ENCODE results near the gene LRRC8C. TPM values are rescaled to one million over a fixed set of nuclear protein-coding genes. Genes with fewer than 3 reads are reported as not detected.

The LRRC8C gene
- total RNA-seq, 1 donor from 2014 or later: 8.4 TPM

GRCh38 chr1:89736937-89737733 lies 104.2 kb downstream of the LRRC8C start:
- no peak for DNase-seq

DNA sequence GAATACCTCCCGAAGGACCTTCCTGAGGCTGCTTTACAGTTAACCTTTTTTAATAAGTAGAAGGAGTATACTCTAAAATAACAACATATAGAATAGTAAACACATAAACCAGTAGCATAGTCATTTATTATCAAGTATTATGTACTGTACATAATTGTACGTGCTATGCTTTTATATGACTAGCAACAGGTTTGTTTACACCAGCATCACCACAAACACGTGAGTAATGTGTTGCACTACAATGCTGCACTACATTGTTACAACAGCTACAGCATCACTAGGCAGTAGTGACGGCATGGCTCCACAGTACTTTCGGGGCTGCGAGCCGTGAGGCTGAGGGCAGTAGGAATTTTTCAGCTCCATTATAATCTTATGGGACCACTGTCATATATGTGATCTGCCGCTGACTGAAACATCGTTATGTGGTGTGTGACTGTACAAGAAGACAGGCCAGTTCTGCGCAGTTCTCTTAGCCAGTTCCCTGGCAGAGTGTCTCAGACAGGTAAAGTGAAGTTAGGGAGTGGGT lies 105.1 kb downstream of the LRRC8C start:
- no peak for DNase-seq

DNA sequence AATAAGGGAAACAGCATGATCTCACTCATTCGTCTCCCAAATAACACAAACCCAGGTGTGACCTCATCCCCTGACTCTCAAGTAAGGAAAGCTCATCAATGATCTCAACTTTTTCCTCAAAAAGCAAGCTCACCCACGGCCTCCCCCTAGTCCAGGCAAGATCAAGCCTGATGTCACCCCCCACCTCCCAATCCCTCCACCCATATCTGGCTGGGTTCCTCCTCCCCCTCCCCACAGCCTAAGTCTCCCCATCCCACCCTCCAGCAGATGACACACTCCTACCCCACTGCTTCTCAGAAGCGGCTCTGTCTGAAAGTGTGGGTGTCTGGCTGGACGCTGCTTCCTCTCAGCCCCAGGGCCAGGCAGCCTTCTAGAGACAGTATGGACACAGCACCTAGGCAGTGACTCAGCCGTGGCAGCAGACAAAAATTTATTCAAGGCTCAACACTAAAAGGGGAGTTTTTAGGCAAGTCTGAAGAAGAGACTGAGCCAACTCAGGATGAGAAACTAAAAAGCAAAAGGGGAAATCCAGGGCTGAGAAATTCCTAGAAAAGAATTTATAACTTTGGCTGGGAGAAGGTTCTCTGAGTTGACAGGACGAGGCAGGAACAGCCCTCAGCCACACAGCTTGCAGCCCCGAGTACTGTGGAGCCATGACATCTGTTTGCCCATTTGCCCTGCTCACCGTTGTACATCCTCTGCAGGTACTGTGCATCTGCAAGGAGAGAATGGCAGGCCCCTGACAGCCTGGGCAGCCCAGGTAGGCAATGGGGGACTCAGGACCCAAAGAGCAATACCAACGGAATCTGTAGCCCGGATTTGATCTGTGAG lies 106.3 kb downstream of the LRRC8C start:
- no peak for DNase-seq

DNA sequence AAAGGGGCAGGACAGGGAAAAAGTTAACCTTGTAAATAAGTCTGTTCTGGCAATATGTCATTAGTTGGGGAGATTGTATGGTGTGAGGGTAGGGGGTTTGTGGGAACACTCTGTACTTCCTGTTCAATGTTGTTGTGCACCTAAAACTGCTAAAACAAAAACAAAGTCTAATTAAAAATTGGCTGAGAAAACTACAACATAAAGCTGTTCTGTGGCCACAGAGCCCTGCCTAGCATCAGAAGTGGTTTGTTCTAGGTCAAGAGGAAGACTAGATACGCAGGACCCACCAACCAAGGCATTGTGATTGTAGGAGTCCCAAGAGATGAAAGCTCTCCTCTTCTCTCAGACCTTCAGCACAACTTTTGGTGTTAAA lies 106.9 kb downstream of the LRRC8C start:
- DNase-seq: no peak

- no peak for DNase-seq
Observed at GRCh38 chr1:89743788-89744187, 110.9 kb downstream of the LRRC8C start.

DNA sequence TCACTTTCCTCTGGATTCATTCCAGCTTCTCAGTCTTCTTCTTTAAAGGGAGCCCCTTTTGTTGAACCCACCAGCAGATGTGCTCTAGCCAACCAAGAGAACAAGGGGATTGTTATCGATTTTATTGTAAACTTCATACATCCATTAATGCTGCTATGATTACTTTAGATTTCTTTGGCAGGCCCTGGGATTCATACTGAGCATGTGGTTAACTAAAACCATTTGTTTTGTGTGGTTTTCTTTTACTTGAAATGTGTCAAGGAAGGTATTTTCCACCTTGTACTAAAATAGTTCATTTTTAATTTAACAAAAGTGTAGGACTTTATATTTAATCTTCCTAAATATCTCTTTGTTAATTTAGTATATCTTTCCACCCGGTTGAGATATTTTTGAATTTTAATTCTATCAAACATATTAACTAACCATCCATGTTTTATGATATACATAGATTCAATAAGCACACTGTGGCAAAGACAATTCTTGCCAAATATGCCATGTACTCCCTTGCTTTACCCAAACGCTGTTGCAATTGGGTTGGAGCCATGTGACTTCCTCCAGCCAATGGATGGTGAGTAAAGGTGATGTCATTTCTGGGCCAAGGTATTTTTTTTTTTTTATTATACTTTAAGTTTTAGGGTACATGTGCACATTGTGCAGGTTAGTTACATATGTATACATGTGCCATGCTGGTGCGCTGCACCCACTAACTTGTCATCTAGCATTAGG lies 113.7 kb downstream of the LRRC8C start:
- DNase-seq: no peak

- no peak for DNase-seq
Observed at GRCh38 chr1:89753761-89754160, 120.8 kb downstream of the LRRC8C start.

GRCh38 chr1:89754518-89754917 lies 121.6 kb downstream of the LRRC8C start:
- DNase-seq: no peak

- no peak for DNase-seq
Observed at GRCh38 chr1:89755591-89755990, 122.7 kb downstream of the LRRC8C start.

GRCh38 chr1:89757532-89757931 lies 124.6 kb downstream of the LRRC8C start:
- DNase-seq: no peak

GRCh38 chr1:89758156-89758555 lies 125.2 kb downstream of the LRRC8C start:
- no peak for DNase-seq

GRCh38 chr1:89759036-89759435 lies 126.1 kb downstream of the LRRC8C start:
- no peak for DNase-seq

DNA sequence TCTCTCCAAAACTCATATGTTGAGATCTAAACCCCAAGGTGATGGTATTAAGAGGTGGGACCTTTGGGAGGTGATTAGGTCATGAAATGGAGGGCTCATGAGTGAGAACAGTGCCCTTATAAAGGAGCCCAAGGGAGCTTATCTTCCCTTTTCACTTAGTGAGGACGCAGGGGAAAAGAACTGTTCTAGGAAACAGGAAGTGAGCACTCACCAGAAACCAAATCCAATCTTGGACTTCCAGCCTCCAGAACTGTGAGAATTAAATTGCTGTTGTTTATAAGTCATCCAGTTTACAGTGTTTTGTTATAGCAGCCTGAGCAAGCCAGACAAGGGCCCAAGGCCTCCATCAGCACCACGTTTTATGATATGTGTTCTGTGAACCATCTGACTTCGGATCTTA lies 127.6 kb downstream of the LRRC8C start:
- DNase-seq: no peak

DNA sequence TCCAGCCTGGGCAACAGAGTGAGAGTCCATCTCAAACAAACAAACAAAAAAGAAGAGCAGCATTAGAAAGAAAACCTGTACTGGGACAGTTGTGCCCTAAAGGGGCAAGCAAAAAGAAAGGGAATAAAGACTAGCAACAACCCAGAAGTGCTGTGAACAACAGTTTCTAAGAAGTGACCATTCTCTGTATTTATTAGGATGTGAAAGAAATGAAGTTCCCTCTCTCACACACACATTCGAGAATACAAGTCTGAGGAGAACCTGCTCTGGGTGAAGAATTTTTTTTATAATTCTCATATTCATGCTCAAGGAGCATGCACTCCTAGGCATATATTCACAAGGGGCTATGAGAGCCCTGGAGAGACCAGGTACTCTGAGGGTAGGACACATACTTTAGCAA lies 128.4 kb downstream of the LRRC8C start:
- no peak for DNase-seq

DNA sequence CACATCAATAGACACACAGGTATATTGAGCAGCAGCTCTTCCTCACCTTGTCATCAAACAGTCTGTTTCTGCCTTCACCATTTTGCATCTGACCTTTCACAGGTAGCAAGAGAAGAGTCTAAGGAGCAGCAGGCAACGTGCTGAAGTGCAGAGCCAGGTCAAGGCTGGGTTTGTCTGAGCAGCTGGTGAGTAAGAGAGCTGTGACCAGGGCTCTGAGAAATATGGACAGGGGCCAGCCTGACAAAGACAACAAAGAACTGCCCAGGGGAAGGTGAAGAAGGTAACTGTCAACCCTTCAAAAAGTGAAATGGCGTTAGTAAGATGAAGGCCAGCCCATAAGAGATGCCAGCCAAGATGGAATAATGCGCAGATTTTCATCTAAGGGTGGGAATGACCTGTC lies 129.0 kb downstream of the LRRC8C start:
- no peak for DNase-seq

DNA sequence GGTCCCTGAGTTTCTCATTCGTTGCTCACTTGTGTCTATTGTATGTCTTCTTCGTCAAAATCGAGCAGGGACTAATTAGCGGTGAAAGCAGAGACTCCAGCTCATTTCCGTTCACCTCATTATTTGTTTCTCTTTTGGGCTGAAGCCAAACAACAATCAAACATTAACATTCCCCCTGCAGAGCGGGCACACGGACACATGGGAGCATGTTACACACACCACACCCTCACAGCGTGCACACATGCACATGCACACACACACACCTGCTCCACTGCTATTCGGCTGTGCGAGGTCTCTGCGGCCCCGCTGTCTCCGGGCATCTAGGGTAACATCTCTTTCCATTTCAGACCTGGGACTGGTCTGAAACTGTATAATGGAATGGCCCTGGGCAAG lies 129.5 kb downstream of the LRRC8C start:
- DNase-seq: no peak

DNA sequence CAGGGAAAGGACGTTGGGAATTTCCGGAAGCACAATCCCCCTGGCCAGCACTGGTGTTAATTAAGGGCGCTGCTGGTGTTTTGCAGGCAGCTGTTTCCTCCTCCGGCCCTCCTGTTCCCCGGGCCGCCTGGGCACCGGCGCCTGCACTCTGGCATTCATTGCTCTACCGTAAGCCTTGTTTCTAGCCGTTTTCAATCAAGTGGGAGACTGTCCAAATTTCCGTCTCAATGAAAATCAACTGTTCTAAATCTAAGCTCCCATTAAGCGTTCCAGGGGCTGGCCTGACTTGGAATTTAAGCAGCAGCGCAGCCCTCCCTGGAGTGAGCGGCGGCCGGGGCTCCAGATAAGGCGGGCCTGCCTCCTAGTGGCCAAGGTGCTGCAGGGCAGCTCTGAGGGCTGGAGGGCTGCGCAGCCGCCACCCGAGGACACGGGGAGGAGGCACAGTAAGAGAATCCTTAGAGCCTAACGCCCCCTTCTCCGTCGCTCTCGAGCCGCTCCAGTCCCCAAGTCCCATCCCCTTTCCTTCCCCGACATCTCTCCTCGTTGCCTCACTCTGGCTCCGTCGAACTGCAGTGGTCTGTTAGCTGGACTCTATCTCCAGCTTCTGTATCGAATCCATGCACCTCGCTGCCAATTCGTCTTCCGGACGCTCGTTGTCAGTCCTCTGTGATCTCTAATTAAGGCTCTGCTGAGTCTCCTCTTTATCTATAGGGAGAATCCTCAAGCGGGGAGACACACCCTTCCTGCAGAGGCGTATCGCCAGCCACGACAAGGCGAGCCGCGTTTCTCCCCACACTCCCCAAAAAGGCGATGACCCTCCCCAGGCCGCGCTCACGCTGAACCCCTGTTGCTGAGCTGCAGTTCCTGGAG lies 130.1 kb downstream of the LRRC8C start:
- peak; percentile 83 for DNase-seq

DNA sequence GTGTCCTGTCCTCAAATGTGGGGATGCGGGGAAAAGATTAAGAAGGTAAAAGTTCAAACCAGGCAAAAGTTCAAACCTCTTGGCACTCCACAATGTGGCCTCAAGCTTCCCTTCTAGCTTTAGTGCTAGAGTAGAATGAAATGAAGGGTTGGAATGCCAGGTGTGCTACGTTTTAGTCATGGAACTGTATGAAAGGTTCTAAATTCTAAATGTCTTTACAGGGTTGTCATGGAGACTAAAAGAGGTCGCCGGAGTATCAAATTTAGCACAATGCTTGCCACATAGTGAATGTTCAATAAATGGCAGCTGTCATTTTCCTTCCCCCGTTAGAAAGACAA lies 130.7 kb downstream of the LRRC8C start:
- no peak for DNase-seq

- no peak for DNase-seq
Observed at GRCh38 chr1:89765774-89766173, 132.9 kb downstream of the LRRC8C start.

DNA sequence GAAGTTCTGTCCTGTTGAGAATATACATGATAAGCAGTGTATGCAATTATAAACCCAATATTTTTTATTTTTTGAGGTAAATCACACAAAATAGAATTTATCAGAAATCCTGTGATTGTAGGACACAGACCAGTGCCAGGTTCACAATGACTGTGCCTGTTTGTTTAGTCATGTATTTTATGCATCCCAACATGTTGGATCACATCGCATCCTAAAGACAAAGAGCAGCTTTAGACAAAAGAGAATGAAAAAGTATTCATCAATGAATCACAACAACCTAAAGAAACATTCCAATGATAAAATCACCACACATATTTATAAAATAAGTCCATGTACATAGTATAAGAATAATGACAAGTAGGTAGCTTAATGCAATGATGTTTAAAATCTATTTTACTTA lies 134.7 kb downstream of the LRRC8C start:
- no peak for DNase-seq
